GM21737 (cell line): ENCODE data around the gene ACAD8.
"Not testable (repeated sequence)": the region's sequence is repeated elsewhere in the genome, so short reads cannot be mapped to it uniquely, and the experiment has no call there.

Source experiments
- ATAC-seq: cut with Tn5 transposase; IDR thresholded peaks from one replicate; pipeline ENCODE4 v1.9.1; 2021; ENCODE audit warnings: mild to moderate bottlenecking, moderate library complexity; ENCODE audit not compliant: unreplicated experiment

ACAD8 gene

DNA sequence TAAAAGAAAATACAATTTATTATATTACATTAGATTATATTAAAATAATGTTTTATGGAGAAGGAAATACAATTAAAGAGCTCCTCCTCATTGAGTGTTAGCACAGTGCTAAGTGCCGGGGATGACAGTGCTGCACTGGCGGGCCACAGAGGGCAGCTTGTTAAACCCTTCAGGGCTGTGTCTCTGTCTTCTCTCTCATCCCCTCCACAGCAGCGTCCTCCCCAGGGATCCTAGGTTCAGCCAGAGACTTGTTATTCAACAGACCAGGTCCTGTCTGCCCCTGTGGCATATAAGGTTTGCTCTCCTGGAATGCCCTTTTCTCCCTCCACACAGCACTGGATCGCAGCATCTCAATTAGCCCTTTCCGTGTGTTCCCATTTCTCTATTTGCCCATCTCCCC lies 14.4 kb upstream of the ACAD8 start:
- ATAC-seq, result no peak

- ATAC-seq, result no peak
Measured at GRCh38 chr11:134240592-134240991, 12.8 kb upstream of the ACAD8 start.

GRCh38 chr11:134242376-134242775 lies 11.0 kb upstream of the ACAD8 start:
- ATAC-seq, result no peak

DNA sequence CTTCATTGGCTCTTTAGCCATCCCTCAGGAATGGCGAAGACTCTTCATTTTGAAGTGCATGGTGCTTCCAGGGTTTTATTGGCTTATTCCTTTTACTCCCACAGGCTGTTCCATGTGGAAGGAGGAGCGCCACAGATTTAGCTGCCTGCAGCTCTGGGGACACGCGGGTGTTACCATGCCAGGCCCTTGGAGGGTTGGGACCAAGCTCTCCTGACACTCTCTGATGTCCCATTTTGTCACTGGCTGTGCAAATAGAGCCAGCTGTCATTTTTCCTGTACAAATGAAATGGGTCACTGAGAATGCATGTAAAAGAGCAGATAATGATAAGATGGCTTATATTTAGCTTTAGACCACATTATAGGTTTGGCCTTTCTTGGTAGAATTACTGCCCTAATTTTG lies 9.5 kb upstream of the ACAD8 start:
- no peak for ATAC-seq

- peak; percentile 78 for ATAC-seq
Measured at GRCh38 chr11:134244593-134244992, 8.8 kb upstream of the ACAD8 start.

GRCh38 chr11:134245434-134245833 lies 7.9 kb upstream of the ACAD8 start:
- ATAC-seq, result no peak

- ATAC-seq, result no peak
Measured at GRCh38 chr11:134246100-134246499, 7.3 kb upstream of the ACAD8 start.

DNA sequence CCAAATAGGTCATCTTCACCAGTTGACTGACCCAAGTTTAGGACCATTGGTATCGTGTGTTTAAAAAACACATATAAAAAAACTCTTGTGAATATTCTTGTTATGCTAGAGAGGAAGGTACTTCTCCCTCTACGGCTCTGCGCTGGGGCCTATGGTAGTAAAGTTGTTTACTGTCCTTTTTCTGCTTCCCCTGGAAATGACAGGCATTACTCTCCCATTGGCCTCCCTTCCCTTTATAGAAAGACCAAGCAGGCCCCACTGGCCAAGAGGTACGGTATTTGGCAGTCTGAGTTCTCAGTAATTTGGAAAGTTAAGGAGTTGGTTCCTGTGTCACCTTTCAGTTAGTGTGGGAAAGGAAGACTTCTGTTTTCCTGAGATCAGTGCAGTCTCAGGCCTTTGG lies 6.7 kb upstream of the ACAD8 start:
- ATAC-seq, result no peak

DNA sequence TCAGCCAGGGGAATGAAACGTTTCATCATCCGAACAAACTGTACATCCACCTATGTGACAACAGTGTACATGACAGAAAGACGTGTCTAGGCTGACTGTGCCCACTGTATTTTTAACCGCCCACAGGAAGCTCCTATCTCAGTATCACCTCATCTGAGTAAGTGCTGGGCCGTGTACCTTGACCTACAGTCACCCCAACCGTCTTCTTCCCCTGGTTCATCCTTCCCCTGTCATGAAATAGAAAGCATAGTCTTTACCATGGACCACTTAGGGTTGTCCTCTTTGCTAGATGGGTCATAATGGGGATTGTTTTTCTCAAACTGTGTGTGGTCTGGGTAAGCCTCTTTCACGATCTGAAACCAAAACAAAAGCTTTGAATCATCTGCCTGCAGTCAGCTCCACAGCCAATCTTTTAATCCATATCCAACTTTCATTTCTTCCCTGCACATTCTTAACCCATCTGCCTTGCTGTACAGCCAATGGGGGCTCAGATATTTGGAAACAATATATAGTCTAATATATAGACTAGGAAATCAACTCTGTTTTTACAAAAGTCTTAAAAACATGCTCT lies 4.4 kb upstream of the ACAD8 start:
- no peak for ATAC-seq

GRCh38 chr11:134250246-134250645 lies 3.1 kb upstream of the ACAD8 start:
- ATAC-seq, result no peak

- ATAC-seq, result no peak
Measured at GRCh38 chr11:134250675-134251074, 2.7 kb upstream of the ACAD8 start.

GRCh38 chr11:134252346-134253187 lies 801 bp upstream of the ACAD8 start:
- peak; percentile 22 for ATAC-seq

- no peak for ATAC-seq
Measured at GRCh38 chr11:134254433-134255183, 1.2 kb downstream of the ACAD8 start.

GRCh38 chr11:134255184-134255561 lies 1.8 kb downstream of the ACAD8 start:
- ATAC-seq, result not testable (repeated sequence)

GRCh38 chr11:134257101-134257500 lies 3.7 kb downstream of the ACAD8 start:
- no peak for ATAC-seq

DNA sequence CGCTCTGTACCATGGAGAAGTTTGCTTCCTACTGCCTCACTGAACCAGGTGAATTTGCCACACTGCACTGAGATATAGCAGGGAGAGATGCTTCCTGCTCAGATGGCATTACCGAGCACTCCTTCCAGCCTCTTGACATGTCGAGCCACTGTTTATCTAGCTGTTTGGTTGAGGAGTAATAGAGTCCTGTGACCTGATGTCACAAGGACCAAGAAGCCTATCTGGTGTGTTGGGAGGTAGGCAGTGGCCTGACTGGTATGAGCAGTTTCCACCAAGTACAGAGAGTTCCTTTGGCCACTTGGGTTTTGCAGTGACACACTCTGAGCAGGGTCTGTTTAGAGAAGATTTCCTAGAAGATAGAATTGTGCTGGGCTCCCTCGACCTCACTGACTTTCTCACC lies 5.2 kb downstream of the ACAD8 start:
- no peak for ATAC-seq

DNA sequence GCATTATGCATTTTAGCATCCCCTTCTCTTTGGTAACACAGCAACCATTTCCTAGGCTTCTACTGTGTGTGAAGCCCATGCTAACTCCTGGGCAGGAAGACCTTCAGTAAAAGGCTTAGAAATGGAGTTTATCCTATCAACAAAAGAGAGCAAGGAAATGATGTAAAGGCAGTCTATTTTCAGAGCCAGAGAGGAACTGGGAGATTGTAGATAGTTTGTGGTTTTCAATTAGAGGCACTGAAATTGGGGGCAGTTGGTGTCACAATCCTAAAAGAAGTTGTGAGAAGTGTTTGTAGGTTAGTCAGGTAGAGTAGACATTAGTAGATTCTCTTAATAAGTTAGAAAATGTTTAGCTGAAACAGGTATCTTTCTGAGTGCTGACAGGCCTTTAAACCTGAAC lies 7.1 kb downstream of the ACAD8 start:
- ATAC-seq, result no peak

DNA sequence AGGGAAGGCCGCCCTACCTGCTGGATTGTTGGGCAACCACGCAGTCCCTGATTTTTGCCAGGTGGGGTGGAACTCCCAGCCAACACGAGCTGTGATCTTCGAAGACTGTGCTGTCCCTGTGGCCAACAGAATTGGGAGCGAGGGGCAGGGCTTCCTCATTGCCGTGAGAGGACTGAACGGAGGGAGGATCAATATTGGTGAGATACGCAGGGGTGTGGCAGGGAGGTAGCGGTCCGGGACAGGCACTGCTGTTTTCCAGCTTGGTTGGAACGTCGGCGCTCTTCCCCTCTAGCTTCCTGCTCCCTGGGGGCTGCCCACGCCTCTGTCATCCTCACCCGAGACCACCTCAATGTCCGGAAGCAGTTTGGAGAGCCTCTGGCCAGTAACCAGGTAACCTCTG lies 7.6 kb downstream of the ACAD8 start:
- no peak for ATAC-seq

DNA sequence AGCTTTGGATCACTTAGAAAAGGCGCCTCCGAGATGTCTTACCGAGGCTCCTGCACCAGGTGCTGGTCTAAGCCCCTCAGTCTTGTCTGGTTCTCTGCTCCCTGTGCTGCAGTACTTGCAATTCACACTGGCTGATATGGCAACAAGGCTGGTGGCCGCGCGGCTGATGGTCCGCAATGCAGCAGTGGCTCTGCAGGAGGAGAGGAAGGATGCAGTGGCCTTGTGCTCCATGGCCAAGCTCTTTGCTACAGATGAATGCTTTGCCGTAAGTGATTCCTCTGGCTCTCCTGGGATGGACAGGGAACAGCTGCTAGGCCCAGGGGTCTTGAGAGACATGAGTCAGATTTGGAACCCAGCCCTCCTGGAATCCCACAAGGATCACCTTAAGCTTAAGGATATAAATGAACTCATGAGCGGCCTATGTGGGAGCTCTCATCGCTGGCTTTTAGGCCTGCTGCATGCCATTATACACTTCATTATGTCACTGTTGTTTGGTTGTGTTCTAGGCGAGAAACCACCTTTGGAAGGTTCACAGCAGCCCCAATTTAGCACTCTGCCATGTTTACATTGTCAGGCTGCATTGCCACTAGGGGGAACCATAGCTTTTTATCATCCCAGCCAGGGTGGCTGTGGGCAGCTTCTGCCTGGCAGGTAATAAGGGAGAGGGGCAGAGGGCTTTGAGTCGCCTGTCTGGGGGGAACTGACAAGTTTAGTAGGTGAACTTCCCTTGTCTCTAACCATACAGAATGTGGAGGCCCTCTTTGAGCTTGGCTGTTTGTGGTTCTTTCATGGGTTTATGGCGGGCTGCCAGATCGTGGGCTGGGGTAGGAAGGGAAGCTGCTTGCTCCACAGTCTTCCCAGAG lies 8.5 kb downstream of the ACAD8 start:
- ATAC-seq, result no peak

DNA sequence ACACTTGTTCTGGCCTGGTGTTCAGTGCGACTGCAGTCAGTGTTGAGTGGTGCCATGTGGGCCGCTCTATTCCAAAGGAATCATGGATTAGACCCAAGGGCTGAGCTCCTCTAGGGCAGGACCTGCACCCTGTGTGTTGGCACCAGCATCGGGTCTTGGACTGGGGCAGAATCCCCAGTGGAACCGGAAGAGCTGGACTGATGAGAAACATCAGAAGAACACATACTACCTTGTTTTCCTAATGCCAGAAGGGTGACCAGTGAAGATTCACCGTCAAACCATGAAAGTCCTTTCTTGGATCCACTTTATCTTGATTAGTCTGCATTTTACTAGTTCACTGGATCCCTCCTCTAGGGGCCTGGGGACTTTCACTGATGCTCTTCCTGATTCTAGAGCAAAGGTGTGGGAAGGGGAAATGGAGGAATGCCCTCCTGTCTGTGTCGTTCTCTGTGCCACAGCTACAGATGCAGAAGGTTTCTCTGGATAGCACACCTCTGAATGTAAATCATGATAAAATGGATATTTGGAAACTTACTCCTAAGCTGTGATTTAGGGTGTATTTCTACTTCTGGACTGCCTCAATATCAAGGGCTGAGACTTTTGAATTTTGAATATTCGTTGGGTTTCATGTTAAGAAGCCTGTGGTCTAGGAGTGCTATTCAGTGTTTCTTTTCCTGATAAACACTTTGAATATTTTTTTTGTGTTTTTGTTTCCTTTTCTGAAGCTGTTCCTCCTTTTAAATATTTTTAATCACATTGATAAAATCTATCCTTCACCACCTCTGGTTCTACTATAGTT lies 11.8 kb downstream of the ACAD8 start:
- ATAC-seq, result no peak
